ENCODE data around the gene CPXM2. TPM values are rescaled to one million over a fixed set of nuclear protein-coding genes. Genes with fewer than 3 reads are reported as not detected.

CPXM2 gene
- total RNA-seq, 6 donors from 2014 or later = 0.61 to 10.2 (median 3.1) TPM

DNA sequence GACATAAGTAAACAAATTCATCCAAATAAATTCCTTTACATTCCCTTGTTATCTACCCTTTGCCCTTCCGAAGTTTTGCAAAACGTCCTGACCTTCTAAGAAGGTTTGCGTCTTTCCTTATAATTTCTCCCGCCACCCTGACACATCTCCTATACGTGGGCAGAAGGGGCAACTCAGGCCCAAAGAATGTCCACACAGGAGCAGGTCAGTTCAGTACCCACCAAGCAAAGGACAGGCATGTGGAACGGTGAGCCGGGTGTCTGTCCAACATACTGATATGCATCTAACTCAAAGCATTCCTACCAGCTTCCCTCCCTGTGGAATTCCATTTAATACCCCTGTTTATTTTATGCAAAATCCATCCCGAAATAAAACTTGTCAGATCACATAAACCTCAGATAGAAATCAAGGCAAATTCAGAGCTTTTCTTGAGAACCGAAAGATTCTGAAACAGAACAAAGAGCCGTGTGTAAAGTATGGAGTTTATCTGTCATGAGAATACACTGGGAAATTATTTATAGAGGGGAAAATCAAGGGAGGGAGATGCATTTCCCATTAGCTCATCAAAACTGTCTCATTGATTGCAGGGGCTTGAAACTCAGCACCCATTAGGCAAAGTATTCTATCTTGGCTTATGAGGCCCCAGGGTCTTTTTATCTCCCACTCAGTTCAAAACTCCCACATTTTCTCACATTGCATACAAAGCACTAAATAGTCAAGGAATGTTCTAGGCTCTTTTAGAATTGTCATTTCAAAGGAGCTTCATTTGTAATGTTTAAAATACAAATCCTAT is 140.1 kb downstream of the CPXM2 start:
- Histone ChIP-seq H3K36me3 (no peaks in the 10 kb centered on the region), H3K9me3 (no peaks in the 10 kb centered on the region), H3K4me1 (no peaks in the 10 kb centered on the region), H3K4me3 (no peak overlapping the region), H3K27ac (no peak overlapping the region), H3K27me3 (peaks cover 0 to 5% (median 0%) of the 10 kb centered on the region in 4 donors)
- ATAC-seq (ENCODE audit: low FRiP score in 2 of 2) = no peak
- no peak for DNase-seq
- TF ChIP-seq EP300 (IDR thresholded peaks at IDR 0.05) (no peak), POLR2A (IDR thresholded peaks at IDR 0.05) (no peak), POLR2AphosphoS5 (IDR thresholded peaks at IDR 0.05) (no peak)
- TF ChIP-seq, protein P1, sequence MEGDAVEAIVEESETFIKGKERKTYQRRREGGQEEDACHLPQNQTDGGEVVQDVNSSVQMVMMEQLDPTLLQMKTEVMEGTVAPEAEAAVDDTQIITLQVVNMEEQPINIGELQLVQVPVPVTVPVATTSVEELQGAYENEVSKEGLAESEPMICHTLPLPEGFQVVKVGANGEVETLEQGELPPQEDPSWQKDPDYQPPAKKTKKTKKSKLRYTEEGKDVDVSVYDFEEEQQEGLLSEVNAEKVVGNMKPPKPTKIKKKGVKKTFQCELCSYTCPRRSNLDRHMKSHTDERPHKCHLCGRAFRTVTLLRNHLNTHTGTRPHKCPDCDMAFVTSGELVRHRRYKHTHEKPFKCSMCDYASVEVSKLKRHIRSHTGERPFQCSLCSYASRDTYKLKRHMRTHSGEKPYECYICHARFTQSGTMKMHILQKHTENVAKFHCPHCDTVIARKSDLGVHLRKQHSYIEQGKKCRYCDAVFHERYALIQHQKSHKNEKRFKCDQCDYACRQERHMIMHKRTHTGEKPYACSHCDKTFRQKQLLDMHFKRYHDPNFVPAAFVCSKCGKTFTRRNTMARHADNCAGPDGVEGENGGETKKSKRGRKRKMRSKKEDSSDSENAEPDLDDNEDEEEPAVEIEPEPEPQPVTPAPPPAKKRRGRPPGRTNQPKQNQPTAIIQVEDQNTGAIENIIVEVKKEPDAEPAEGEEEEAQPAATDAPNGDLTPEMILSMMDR (IDR thresholded peaks at IDR 0.05) = no peak
- WGBS, 2 donors = 77 to 80% methylated on average over 10 of the region's 10 CpGs

DNA sequence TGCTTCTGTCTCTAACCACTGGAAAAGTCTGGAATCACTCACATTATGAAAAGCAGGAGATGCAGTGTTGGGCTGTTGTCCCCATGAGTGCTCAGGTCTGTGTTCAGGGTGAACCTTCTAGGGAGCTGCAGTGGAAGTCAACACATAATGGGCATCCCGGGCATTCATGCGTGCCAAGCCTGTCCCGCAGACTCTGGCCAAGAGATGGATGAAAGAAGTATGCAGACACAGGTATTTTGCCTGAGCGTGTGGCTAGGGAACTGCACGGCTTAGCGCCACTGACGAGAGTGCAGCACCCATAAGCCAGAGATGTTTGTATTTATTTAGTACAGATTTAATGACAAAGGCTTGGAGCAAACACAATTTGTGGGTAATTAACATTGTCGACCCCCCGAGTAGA is 140.7 kb downstream of the CPXM2 start:
- ATAC-seq (ENCODE audit: low FRiP score in 2 of 2) (no peak), DNase-seq (no peak)
- H3K36me3 ChIP-seq = no peaks in the 10 kb centered on the region
- H3K4me3 ChIP-seq = no peak overlapping the region
- no peak overlapping the region for H3K27ac ChIP-seq
- H3K9me3 ChIP-seq = no peaks in the 10 kb centered on the region
- 89 to 94% methylated on average over 8 to 9 of the region's 9 CpGs for WGBS, 2 donors
- TF ChIP-seq, protein P1 (IDR thresholded peaks at IDR 0.05) = no peak
- TF ChIP-seq EP300 (IDR thresholded peaks at IDR 0.05) = no peak
- TF ChIP-seq POLR2AphosphoS5 (IDR thresholded peaks at IDR 0.05) = no peak
- TF ChIP-seq POLR2A (IDR thresholded peaks at IDR 0.05) = no peak
- no peaks in the 10 kb centered on the region for H3K4me1 ChIP-seq
- H3K27me3 ChIP-seq = peaks cover 0 to 5% (median 0%) of the 10 kb centered on the region in 4 donors

DNA sequence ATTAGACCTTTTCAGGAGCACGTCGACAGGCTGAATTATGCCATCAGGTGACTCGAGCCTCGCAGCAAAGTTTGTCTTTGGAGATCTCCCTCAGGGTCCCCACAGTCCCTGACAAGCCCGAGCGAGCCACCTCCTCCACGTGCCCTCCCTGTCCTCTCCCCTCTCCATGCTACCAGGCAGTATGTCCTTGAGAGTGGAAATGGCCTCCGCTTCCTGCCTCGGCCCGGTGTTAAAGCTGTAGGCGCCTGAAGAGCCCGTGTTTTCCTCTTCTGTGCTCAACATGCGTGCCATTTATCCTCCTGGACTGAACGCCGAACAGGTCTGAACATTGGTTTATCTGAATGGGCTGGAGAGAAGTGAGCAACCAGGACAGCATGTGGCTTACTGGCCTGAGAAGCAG is 142.9 kb downstream of the CPXM2 start:
- H3K27me3 ChIP-seq = peaks cover 0 to 5% (median 0%) of the 10 kb centered on the region in 4 donors
- H3K4me1 ChIP-seq = no peaks in the 10 kb centered on the region
- no peaks in the 10 kb centered on the region for H3K36me3 ChIP-seq
- H3K27ac ChIP-seq = no peak overlapping the region
- TF ChIP-seq EP300 (IDR thresholded peaks at IDR 0.05) (no peak), POLR2A (IDR thresholded peaks at IDR 0.05) (no peak), POLR2AphosphoS5 (IDR thresholded peaks at IDR 0.05) (no peak)
- TF ChIP-seq, protein P1 (IDR thresholded peaks at IDR 0.05) = no peak
- no peaks in the 10 kb centered on the region for H3K9me3 ChIP-seq
- DNase-seq (no peak), ATAC-seq (ENCODE audit: low FRiP score in 2 of 2) (no peak)
- WGBS, 2 donors = 69 to 82% methylated on average over 13 to 15 of the region's 15 CpGs
- no peak overlapping the region for H3K4me3 ChIP-seq

DNA sequence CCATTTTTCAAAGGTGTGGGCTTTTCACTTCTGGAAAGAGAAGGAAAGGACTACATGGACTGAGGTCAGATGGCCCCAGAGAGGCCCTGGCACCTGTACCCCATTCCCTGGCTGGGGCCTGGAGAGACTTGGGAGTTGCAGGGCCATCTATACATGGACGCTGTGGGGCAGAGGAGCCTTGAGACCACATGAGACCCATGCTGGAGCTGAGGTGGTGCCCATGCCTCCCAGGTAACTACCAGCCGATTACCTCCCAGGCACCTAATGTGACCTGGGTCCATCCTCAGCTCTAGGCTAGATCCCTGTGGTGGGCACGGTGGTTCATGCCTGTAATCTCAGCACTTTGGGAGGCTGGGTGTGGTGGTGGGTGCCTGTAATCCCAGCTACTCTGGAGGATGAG is 144.2 kb downstream of the CPXM2 start:
- DNase-seq (no peak), ATAC-seq (ENCODE audit: low FRiP score in 2 of 2) (no peak)
- H3K4me3 ChIP-seq = no peak overlapping the region
- H3K27me3 ChIP-seq = peaks cover 0 to 5% (median 0%) of the 10 kb centered on the region in 4 donors
- TF ChIP-seq, protein P1 (IDR thresholded peaks at IDR 0.05) = no peak
- no peak for TF ChIP-seq POLR2AphosphoS5 (IDR thresholded peaks at IDR 0.05)
- WGBS, 2 donors = 91% methylated on average over 3 of the region's 3 CpGs; no CpG with 5 or more reads in 1 of the 2 donors
- no peak overlapping the region for H3K27ac ChIP-seq
- no peaks in the 10 kb centered on the region for H3K9me3 ChIP-seq
- H3K4me1 ChIP-seq = no peaks in the 10 kb centered on the region
- H3K36me3 ChIP-seq = no peaks in the 10 kb centered on the region

DNA sequence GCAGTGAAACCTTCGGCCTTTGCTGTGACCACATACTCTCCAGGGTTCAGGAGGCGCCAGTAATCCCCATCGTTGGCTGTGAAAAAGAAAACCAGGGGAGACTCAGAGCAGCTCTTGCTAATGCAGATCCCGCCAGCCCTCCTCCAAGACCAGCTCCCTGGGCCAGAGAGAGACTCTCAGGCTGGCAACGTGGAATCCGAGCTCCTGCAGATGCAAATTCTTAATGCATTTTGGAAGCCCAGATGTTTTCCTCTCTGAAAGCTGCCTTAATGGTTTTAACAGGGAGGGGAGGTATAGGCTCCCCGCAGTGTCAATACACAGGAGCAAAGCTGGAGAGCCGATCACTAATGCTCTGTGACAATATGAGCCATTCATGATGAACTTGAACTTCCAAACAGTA is 144.7 kb downstream of the CPXM2 start:
- Histone ChIP-seq H3K9me3 (no peaks in the 10 kb centered on the region), H3K36me3 (no peaks in the 10 kb centered on the region), H3K4me3 (no peak overlapping the region), H3K27ac (no peak overlapping the region), H3K27me3 (peaks cover 0 to 5% (median 0%) of the 10 kb centered on the region in 4 donors), H3K4me1 (no peaks in the 10 kb centered on the region)
- no peak for TF ChIP-seq EP300 (IDR thresholded peaks at IDR 0.05)
- no peak for TF ChIP-seq POLR2A (IDR thresholded peaks at IDR 0.05)
- TF ChIP-seq POLR2AphosphoS5 (IDR thresholded peaks at IDR 0.05) = no peak
- TF ChIP-seq, protein P1 (IDR thresholded peaks at IDR 0.05) = no peak
- ATAC-seq (ENCODE audit: low FRiP score in 2 of 2) = no peak
- DNase-seq = no peak
- WGBS, 2 donors = 50 to 60% methylated on average over 1 to 8 of the region's 8 CpGs
